Cardiac fibroblast (primary cell): ENCODE results near the gene GLYR1.

Experiments
- DNase-seq, 2 donors: peaks; one replicate each; pipeline versions ENCODE4 v3.0.0 to v3.0.0-alpha.2; 2010; ENCODE audit warnings: low read depth in 2 of 2
- H3K4me3 ChIP-seq, 2 donors: replicated peaks in 1 of 2; 1 replicate in 1 of 2; 2 replicates in 1 of 2; pipeline ENCODE4 v1.5.1; 2011; ENCODE audit warnings: low read depth in 2 of 2, low read length in 2 of 2, mild to moderate bottlenecking in 2 of 2, moderate library complexity in 1 of 2
- TF ChIP-seq, protein P1 (sequence below): IDR thresholded peaks from one replicate; pipeline ENCODE4 v1.5.1; 2011; ENCODE audit warnings: low read depth, mild to moderate bottlenecking, low read length, inconsistent platforms

GLYR1 gene

GRCh38 chr16:4869147-4869805 lies 22.2 kb upstream of the GLYR1 start:
- H3K4me3 ChIP-seq, result no peak overlapping the region
- DNase-seq, result no peak
- TF ChIP-seq, protein P1, sequence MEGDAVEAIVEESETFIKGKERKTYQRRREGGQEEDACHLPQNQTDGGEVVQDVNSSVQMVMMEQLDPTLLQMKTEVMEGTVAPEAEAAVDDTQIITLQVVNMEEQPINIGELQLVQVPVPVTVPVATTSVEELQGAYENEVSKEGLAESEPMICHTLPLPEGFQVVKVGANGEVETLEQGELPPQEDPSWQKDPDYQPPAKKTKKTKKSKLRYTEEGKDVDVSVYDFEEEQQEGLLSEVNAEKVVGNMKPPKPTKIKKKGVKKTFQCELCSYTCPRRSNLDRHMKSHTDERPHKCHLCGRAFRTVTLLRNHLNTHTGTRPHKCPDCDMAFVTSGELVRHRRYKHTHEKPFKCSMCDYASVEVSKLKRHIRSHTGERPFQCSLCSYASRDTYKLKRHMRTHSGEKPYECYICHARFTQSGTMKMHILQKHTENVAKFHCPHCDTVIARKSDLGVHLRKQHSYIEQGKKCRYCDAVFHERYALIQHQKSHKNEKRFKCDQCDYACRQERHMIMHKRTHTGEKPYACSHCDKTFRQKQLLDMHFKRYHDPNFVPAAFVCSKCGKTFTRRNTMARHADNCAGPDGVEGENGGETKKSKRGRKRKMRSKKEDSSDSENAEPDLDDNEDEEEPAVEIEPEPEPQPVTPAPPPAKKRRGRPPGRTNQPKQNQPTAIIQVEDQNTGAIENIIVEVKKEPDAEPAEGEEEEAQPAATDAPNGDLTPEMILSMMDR, result no peak

- H3K4me3 ChIP-seq, result no peak overlapping the region
- DNase-seq, result no peak
- TF ChIP-seq, protein P1, result no peak
These were observed 21.4 kb upstream of the GLYR1 start for GRCh38 chr16:4868535-4868934.

- no peak for DNase-seq
- TF ChIP-seq, protein P1, result no peak
These were observed 20.9 kb upstream of the GLYR1 start for GRCh38 chr16:4868026-4868425.

DNA sequence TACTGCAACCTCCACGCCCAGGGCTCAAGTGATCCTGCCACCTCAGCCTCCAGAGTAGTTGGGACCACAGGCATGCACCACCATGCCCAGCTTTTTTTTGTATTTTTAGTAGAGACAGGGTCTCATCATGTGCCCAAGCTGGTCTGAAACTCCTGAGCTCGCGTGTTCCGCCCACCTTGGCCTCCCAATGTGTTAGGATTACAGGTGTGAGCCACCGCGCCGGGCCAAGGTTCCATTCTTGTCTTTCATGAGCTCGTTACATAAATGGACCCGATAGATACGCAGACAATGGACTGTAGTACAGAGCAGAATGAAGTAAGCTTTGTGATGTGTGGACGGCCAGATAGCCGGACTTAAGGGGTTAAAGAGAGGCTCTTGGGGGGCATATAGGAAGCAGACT lies 19.5 kb upstream of the GLYR1 start:
- DNase-seq, result no peak
- TF ChIP-seq, protein P1, result no peak
- H3K4me3 ChIP-seq, result no peak overlapping the region

More at GRCh38 chr16:4868026-4868425, 20.9 kb upstream of the GLYR1 start:
- no peak overlapping the region for H3K4me3 ChIP-seq

DNA sequence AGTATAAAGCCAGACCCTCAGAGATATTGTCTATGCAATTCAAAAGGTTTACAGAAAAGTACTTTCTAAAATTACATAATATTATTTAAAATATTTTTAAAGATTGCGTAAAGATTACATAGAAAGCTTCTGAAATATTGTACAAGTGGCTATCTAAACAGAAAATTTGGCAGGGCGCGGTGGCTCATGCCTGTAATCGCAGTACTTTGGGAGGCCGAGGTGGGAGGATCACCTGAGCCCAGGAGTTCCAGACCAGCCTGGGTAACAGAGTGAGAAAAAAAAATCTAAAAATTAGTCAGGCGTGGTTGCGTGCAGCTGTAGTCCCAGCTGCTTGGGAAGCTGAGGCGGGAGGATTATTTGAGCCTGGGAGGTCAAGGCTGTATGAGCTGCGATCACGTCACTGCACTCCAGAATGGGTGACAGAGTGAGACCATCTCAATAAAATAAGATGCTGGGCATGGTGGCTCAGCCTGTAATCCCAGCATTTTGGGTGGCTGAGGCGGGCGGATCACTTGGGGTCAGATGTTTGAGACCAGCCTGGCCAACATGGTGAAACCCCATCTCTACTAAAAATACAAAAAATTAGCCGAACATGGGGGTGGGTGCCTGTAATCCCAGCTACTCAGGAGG lies 18.3 kb upstream of the GLYR1 start:
- H3K4me3 ChIP-seq, result no peak overlapping the region
- DNase-seq, result no peak

DNA sequence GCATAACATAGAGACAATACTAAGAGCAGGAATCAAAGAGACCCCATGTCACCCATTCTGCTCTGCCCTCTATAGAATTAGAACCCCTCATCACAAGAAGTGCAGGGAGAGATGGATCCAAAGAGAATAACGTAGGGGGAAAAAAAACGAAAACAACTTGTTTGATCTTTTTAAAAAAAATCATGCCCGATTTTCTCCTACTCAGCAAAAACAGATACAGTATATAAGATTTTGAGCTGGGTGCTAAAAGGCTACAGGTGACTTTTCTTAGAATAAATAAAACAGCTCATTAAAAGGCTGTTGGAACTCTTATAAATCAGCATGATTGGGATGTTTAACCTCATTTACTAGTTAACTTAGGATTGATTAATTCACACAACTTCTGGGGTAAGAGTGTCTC lies 17.6 kb upstream of the GLYR1 start:
- no peak for DNase-seq
- TF ChIP-seq, protein P1, result no peak
- no peak overlapping the region for H3K4me3 ChIP-seq

More for the DNA sequence above, 18.3 kb upstream of the GLYR1 start:
- TF ChIP-seq, protein P1, result no peak
